Smooth muscle cell (in vitro differentiated cells): Measurements from ENCODE around the gene AIF1L. TPM values are rescaled to one million over a fixed set of nuclear protein-coding genes. Genes with fewer than 3 reads are reported as not detected.

Experiments used
- DNase-seq: peaks from one replicate; lab custom pipeline; 2025; ENCODE audit not compliant: unreplicated experiment; lab: John Stamatoyannopoulos, UW
- H2AFZ ChIP-seq: fragments of 200-600 bp; sonication (generic); 2 replicates; pipeline ENCODE4 v1.6.0; 2016; ENCODE audit warnings: antibody characterized with exemption, low read depth, mild to moderate bottlenecking
- H3F3A ChIP-seq: fragments of 200-600 bp; sonication (generic); 2 replicates; pipeline ENCODE4 v1.6.0; 2017; ENCODE audit warnings: antibody characterized with exemption, low read depth
- H3K27ac ChIP-seq: fragments of 200-600 bp; sonication (generic); 2 replicates; pipeline ENCODE4 v1.5.1; 2016; ENCODE audit warnings: low read depth, mild to moderate bottlenecking
- H3K27me3 ChIP-seq: fragments of 200-600 bp; sonication (generic); 2 replicates; pipeline ENCODE4 v1.6.1; 2016; ENCODE audit warnings: low read depth, mild to moderate bottlenecking
- H3K36me3 ChIP-seq: fragments of 200-600 bp; sonication (generic); 2 replicates; pipeline ENCODE4 v1.5.1; 2016; ENCODE audit warnings: low read depth
- H3K4me1 ChIP-seq: fragments of 200-600 bp; sonication (generic); 2 replicates; pipeline ENCODE4 v1.5.1; 2016; ENCODE audit warnings: low read depth
- H3K4me2 ChIP-seq: fragments of 200-600 bp; sonication (generic); 2 replicates; pipeline ENCODE4 v1.6.0; 2016; ENCODE audit warnings: mild to moderate bottlenecking
- H3K4me3 ChIP-seq: fragments of 200-600 bp; sonication (generic); 2 replicates; pipeline ENCODE4 v1.5.1; 2016; ENCODE audit warnings: mild to moderate bottlenecking
- H3K79me2 ChIP-seq: fragments of 200-600 bp; sonication (generic); 2 replicates; pipeline ENCODE4 v1.6.0; 2016; ENCODE audit warnings: low read depth, mild to moderate bottlenecking
- H3K9ac ChIP-seq: fragments of 200-600 bp; sonication (generic); 2 replicates; pipeline ENCODE4 v1.6.0; 2016; ENCODE audit warnings: low read depth
- H3K9me3 ChIP-seq: fragments of 200-600 bp; sonication (generic); replicated peaks from 2 replicates; pipeline ENCODE4 v1.5.1; 2016; ENCODE audit warnings: low read depth
- H4K20me1 ChIP-seq: fragments of 200-600 bp; sonication (generic); 2 replicates; pipeline ENCODE4 v1.6.0; 2016; ENCODE audit warnings: low read depth
- CTCF ChIP-seq: fragments of 200-600 bp; sonication (generic); IDR thresholded peaks from 2 replicates; pipeline ENCODE4 v1.5.1; 2017; ENCODE audit warnings: borderline replicate concordance, mild to moderate bottlenecking, antibody characterized with exemption; ENCODE audit not compliant: insufficient read depth, poor library complexity, severe bottlenecking
- WGBS: methylation state at CpG from one replicate; pipeline ENCODE4 v1.1.7; 2016; ENCODE audit warnings: low lambda C conversion rate; 5-methylcytosine and 5-hydroxymethylcytosine counted together
- polyA plus RNA-seq: library from polyadenylated mRNA; unstranded; fragments of >200 nt; fragmentation: Nextera tagmentation; extraction: Ambion mirVana; gene quantifications from 2 replicates; pipeline ENCODE4 v1.2.1, GENCODE V29; 2016
- total RNA-seq: library from RNA; depleted of rRNA; stranded (reverse); fragments of >200 nt; gene quantifications from 2 replicates; pipeline ENCODE4 v1.2.3, GENCODE V29; 2014

Gene AIF1L
- total and polyA plus RNA-seq, 2 experiments from 2014 or later = 1.6 to 3.1 TPM

- no peak overlapping the region for H3K4me3 ChIP-seq
- TF ChIP-seq CTCF = no peak
- no peak overlapping the region for H2AFZ ChIP-seq
- no peak overlapping the region for H3K4me2 ChIP-seq
- DNase-seq = no peak
- no peaks in the 10 kb centered on the region for H3F3A ChIP-seq
- no peaks in the 10 kb centered on the region for H3K79me2 ChIP-seq
- no peak overlapping the region for H3K9ac ChIP-seq
- H3K27me3 ChIP-seq = no peaks in the 10 kb centered on the region
- peaks cover 39% of the 10 kb centered on the region for H3K36me3 ChIP-seq
- no peaks in the 10 kb centered on the region for H3K9me3 ChIP-seq
- 98% methylated on average over 3 of the region's 3 CpGs for WGBS
- H3K27ac ChIP-seq = no peak overlapping the region
- H3K4me1 ChIP-seq = no peaks in the 10 kb centered on the region
- no peaks in the 10 kb centered on the region for H4K20me1 ChIP-seq
These were observed 44.2 kb downstream of the AIF1L start for GRCh38 chr9:131140550-131140949.

- H3K9me3 ChIP-seq = no peaks in the 10 kb centered on the region
- H3K9ac ChIP-seq = no peak overlapping the region
- no peaks in the 10 kb centered on the region for H3K27me3 ChIP-seq
- H3K4me1 ChIP-seq = no peaks in the 10 kb centered on the region
- no peak for DNase-seq
- H2AFZ ChIP-seq = no peak overlapping the region
- no peaks in the 10 kb centered on the region for H3K79me2 ChIP-seq
- H4K20me1 ChIP-seq = no peaks in the 10 kb centered on the region
- H3K36me3 ChIP-seq = peaks cover 48% of the 10 kb centered on the region
- H3K4me2 ChIP-seq = no peak overlapping the region
- no peaks in the 10 kb centered on the region for H3F3A ChIP-seq
- WGBS = 99% methylated on average over 3 of the region's 3 CpGs
- H3K27ac ChIP-seq = no peak overlapping the region
- no peak for TF ChIP-seq CTCF
- H3K4me3 ChIP-seq = no peak overlapping the region
These were observed 45.8 kb downstream of the AIF1L start for GRCh38 chr9:131142160-131142559.

GRCh38 chr9:131144201-131144600 lies 47.9 kb downstream of the AIF1L start:
- TF ChIP-seq CTCF = no peak
- Histone ChIP-seq H4K20me1 (no peaks in the 10 kb centered on the region), H3F3A (no peaks in the 10 kb centered on the region), H3K36me3 (peaks cover 50% of the 10 kb centered on the region), H3K79me2 (no peaks in the 10 kb centered on the region), H3K9ac (no peak overlapping the region), H3K9me3 (no peaks in the 10 kb centered on the region), H3K4me1 (no peaks in the 10 kb centered on the region), H3K27ac (no peak overlapping the region), H2AFZ (no peak overlapping the region), H3K4me3 (no peak overlapping the region), H3K27me3 (no peaks in the 10 kb centered on the region), H3K4me2 (no peak overlapping the region)
- WGBS = 98% methylated on average over 3 of the region's 3 CpGs
- no peak for DNase-seq

- Histone ChIP-seq H3K79me2 (no peaks in the 10 kb centered on the region), H4K20me1 (peaks cover under 1% of the 10 kb centered on the region), H3K4me1 (no peaks in the 10 kb centered on the region), H2AFZ (no peak overlapping the region), H3K27me3 (no peaks in the 10 kb centered on the region), H3K9me3 (no peaks in the 10 kb centered on the region), H3K36me3 (peaks cover 41% of the 10 kb centered on the region), H3F3A (no peaks in the 10 kb centered on the region), H3K4me3 (no peak overlapping the region), H3K27ac (no peak overlapping the region), H3K9ac (no peak overlapping the region), H3K4me2 (no peak overlapping the region)
- no peak for DNase-seq
- 93% methylated on average over 2 of the region's 2 CpGs for WGBS
- TF ChIP-seq CTCF = no peak
These were observed 48.9 kb downstream of the AIF1L start for GRCh38 chr9:131145245-131145644.
